H9 (cell line): ENCODE measurements around the gene MAPKAPK2. TPM values are rescaled to one million over a fixed set of nuclear protein-coding genes. Genes with fewer than 3 reads are reported as not detected.

Experiments
- DNase-seq: peaks from one replicate; pipeline ENCODE4 v3.0.0-alpha.2; 2017
- H2AFZ ChIP-seq: one replicate; pipeline ENCODE4 v1.6.1; 2013; ENCODE audit warnings: mild to moderate bottlenecking, low read length, control low read depth, moderate library complexity
- H2AK5ac ChIP-seq: 2 replicates; pipeline ENCODE4 v1.6.1; 2013; ENCODE audit warnings: low read length, control low read depth, mixed read lengths; ENCODE audit not compliant: insufficient read length
- H2BK120ac ChIP-seq: one replicate; pipeline ENCODE4 v1.6.1; 2013; ENCODE audit warnings: low read depth, mild to moderate bottlenecking, low read length, control low read depth, inconsistent platforms; ENCODE audit not compliant: poor library complexity, severe bottlenecking
- H2BK12ac ChIP-seq: 2 replicates; pipeline ENCODE4 v1.6.1; 2013; ENCODE audit warnings: low read length, control low read depth, mixed read lengths, low read depth; ENCODE audit not compliant: insufficient read length
- H2BK15ac ChIP-seq: 2 replicates; pipeline ENCODE4 v1.6.1; 2013; ENCODE audit warnings: low read depth, low read length, control low read depth
- H2BK20ac ChIP-seq: one replicate; pipeline ENCODE4 v1.6.1; 2013; ENCODE audit warnings: low read depth, mild to moderate bottlenecking, low read length, control low read depth, inconsistent platforms; ENCODE audit not compliant: poor library complexity, severe bottlenecking
- H2BK5ac ChIP-seq: 2 replicates; pipeline ENCODE4 v1.6.1; 2013; ENCODE audit warnings: low read length, control low read depth, mixed read lengths; ENCODE audit not compliant: insufficient read length
- H3K14ac ChIP-seq: 2 replicates; pipeline ENCODE4 v1.6.1; 2013; ENCODE audit warnings: low read length, control low read depth; ENCODE audit not compliant: insufficient read depth
- H3K18ac ChIP-seq: 2 replicates; pipeline ENCODE4 v1.6.1; 2013; ENCODE audit warnings: low read depth, mild to moderate bottlenecking, mixed read lengths, low read length, control low read depth; ENCODE audit not compliant: insufficient read length
- H3K23ac ChIP-seq: 2 replicates; pipeline ENCODE4 v1.6.1; 2013; ENCODE audit warnings: low read length, control low read depth, mixed read lengths, low read depth; ENCODE audit not compliant: insufficient read length
- H3K23me2 ChIP-seq: 2 replicates; pipeline ENCODE4 v1.6.1; 2013; ENCODE audit warnings: low read depth, mild to moderate bottlenecking, mixed read lengths, low read length, control low read depth; ENCODE audit not compliant: insufficient read length, poor library complexity, severe bottlenecking
- H3K27ac ChIP-seq: 2 replicates; pipeline ENCODE4 v1.5.1; 2013; ENCODE audit warnings: low read length, control low read depth, mixed read lengths, low read depth; ENCODE audit not compliant: insufficient read length
- H3K27me3 ChIP-seq: 2 replicates; pipeline ENCODE4 v1.6.1; 2013; ENCODE audit warnings: low read length, control low read depth, inconsistent platforms; ENCODE audit not compliant: insufficient read depth
- H3K4ac ChIP-seq: 2 replicates; pipeline ENCODE4 v1.6.1; 2013; ENCODE audit warnings: low read depth, mild to moderate bottlenecking, control low read depth, inconsistent platforms, low read length, moderate library complexity
- H3K4me1 ChIP-seq: 2 replicates; pipeline ENCODE4 v1.6.1; 2013; ENCODE audit warnings: low read length, control low read depth, inconsistent platforms; ENCODE audit not compliant: insufficient read depth
- H3K4me2 ChIP-seq: 2 replicates; pipeline ENCODE4 v1.6.1; 2013; ENCODE audit warnings: low read length, control low read depth, mixed read lengths; ENCODE audit not compliant: insufficient read length, insufficient read depth
- H3K56ac ChIP-seq: 2 replicates; pipeline ENCODE4 v1.6.1; 2013; ENCODE audit warnings: low read depth, mild to moderate bottlenecking, mixed read lengths, low read length, control low read depth; ENCODE audit not compliant: insufficient read length
- H3K79me1 ChIP-seq: 2 replicates; pipeline ENCODE4 v1.6.1; 2013; ENCODE audit warnings: low read depth, mild to moderate bottlenecking, moderate library complexity, low read length, control low read depth, inconsistent platforms; ENCODE audit not compliant: insufficient read depth, poor library complexity, severe bottlenecking
- H3K79me2 ChIP-seq: 2 replicates; pipeline ENCODE4 v1.6.1; 2013; ENCODE audit warnings: low read length, control low read depth, inconsistent platforms; ENCODE audit not compliant: insufficient read depth
- H3K9ac ChIP-seq: 2 replicates; pipeline ENCODE4 v1.6.1; 2013; ENCODE audit warnings: low read length, control low read depth, mixed read lengths; ENCODE audit not compliant: insufficient read length; ENCODE audit errors: extremely low read depth
- H3K9me3 ChIP-seq: one replicate; pipeline ENCODE4 v1.6.1; 2013; ENCODE audit warnings: low read depth, low read length, inconsistent platforms; ENCODE audit not compliant: control insufficient read depth
- H3T11ph ChIP-seq: one replicate; pipeline ENCODE4 v1.6.1; 2013; ENCODE audit warnings: mild to moderate bottlenecking, low read length, control low read depth, inconsistent platforms
- H4K20me1 ChIP-seq: one replicate; pipeline ENCODE4 v1.6.1; 2013; ENCODE audit not compliant: control insufficient read depth, insufficient read length, insufficient read depth
- H4K5ac ChIP-seq: 2 replicates; pipeline ENCODE4 v1.6.1; 2013; ENCODE audit warnings: low read depth, mild to moderate bottlenecking, mixed read lengths, low read length, control low read depth; ENCODE audit not compliant: insufficient read length
- H4K8ac ChIP-seq: replicated peaks from 2 replicates; pipeline ENCODE4 v1.6.1; 2013; ENCODE audit warnings: low read length, control low read depth, mixed read lengths, low read depth; ENCODE audit not compliant: insufficient read length
- H4K91ac ChIP-seq: 2 replicates; pipeline ENCODE4 v1.6.1; 2013; ENCODE audit warnings: low read depth, mild to moderate bottlenecking, moderate library complexity, mixed read lengths, low read length, control low read depth; ENCODE audit not compliant: insufficient read length
- H3K27ac Mint-ChIP-seq, 3 experiments: 2 replicates in 2 of 3; 3 replicates in 1 of 3; pipeline ENCODE4 v1.8.0; 2020 to 2021; ENCODE audit warnings: mixed read lengths in 3 of 3, mild to moderate bottlenecking in 1 of 3, moderate library complexity in 1 of 3
- H3K27me3 Mint-ChIP-seq: 2 replicates; pipeline ENCODE4 v1.8.0; 2021; ENCODE audit warnings: low read depth, mild to moderate bottlenecking, moderate library complexity, mixed read lengths
- H3K36me3 Mint-ChIP-seq, 3 experiments: 2 replicates in 2 of 3; 3 replicates in 1 of 3; pipeline ENCODE4 v1.8.0; 2020 to 2021; ENCODE audit warnings: low read depth in 3 of 3, mixed read lengths in 3 of 3; ENCODE audit not compliant: insufficient read depth in 1 of 3
- H3K4me1 Mint-ChIP-seq, 2 experiments: 2 replicates each; pipeline ENCODE4 v1.8.0; 2020; ENCODE audit warnings: mixed read lengths in 2 of 2
- H3K4me3 Mint-ChIP-seq, 2 experiments: 2 replicates in 1 of 2; 3 replicates in 1 of 2; pipeline ENCODE4 v1.8.0; 2020 to 2021; ENCODE audit warnings: mild to moderate bottlenecking in 2 of 2, mixed read lengths in 2 of 2, moderate library complexity in 1 of 2
- H3K9me3 Mint-ChIP-seq, 2 experiments: 2 replicates in 1 of 2; 3 replicates in 1 of 2; pipeline ENCODE4 v1.8.0; 2020; ENCODE audit warnings: mild to moderate bottlenecking in 2 of 2, mixed read lengths in 2 of 2, moderate library complexity in 1 of 2
- WGBS: extraction: QIAGEN DNeasy Blood & Tissue Kit; methylation state at CpG from one replicate; pipeline ENCODE4 v1.1.7; 2013; ENCODE audit warnings: missing lambda C conversion rate, low lambda C conversion rate, mixed read lengths; ENCODE audit not compliant: insufficient read length; ENCODE audit errors: extremely low coverage; 5-methylcytosine and 5-hydroxymethylcytosine counted together
- total RNA-seq: library from RNA; stranded (reverse); gene quantifications from 2 replicates; pipeline ENCODE4 v1.2.1, GENCODE V29; 2021
- TF ChIP-seq, protein P1 (sequence below): fragments of 200-600 bp; sonication (generic); conservative IDR thresholded peaks from 3 replicates; pipeline ENCODE4 v1.8.0; 2021; ENCODE audit warnings: antibody characterized with exemption, mild to moderate bottlenecking

MAPKAPK2 gene
- total RNA-seq, 1 experiment from 2014 or later: 50.1 TPM

DNA sequence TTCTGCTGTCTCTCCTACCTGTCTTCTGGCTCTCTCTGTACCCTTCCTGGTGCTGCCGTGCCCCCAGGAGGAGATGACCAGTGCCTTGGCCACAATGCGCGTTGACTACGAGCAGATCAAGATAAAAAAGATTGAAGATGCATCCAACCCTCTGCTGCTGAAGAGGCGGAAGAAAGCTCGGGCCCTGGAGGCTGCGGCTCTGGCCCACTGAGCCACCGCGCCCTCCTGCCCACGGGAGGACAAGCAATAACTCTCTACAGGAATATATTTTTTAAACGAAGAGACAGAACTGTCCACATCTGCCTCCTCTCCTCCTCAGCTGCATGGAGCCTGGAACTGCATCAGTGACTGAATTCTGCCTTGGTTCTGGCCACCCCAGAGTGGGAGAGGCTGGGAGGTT lies 47.8 kb downstream of the MAPKAPK2 start:
- Histone ChIP-seq H3K56ac (no peak overlapping the region), H4K91ac (no peak overlapping the region), H2BK120ac (no peak overlapping the region), H3K18ac (no peak overlapping the region), H2AFZ (no peak overlapping the region), H2BK20ac (no peak overlapping the region), H4K8ac (no peak overlapping the region), H3K9ac (no peak overlapping the region), H3K23me2 (no peaks in the 10 kb centered on the region), H2BK5ac (no peak overlapping the region), H2AK5ac (no peak overlapping the region), H3K9me3 (no peaks in the 10 kb centered on the region), H3K79me2 (no peaks in the 10 kb centered on the region), H3K4me1 (no peaks in the 10 kb centered on the region), H3T11ph (no peak overlapping the region), H3K23ac (no peak overlapping the region), H3K79me1 (no peaks in the 10 kb centered on the region), H4K5ac (no peak overlapping the region), H3K4ac (no peak overlapping the region), H3K14ac (no peak overlapping the region), H3K27ac (no peak overlapping the region), H2BK15ac (no peak overlapping the region), H3K27me3 (no peaks in the 10 kb centered on the region), H4K20me1 (no peaks in the 10 kb centered on the region), H2BK12ac (no peak overlapping the region), H3K4me2 (no peak overlapping the region)
- H3K36me3 Mint-ChIP-seq: peaks cover 4 to 38% (median 34%) of the 10 kb centered on the region in 3 experiments; a peak in 6 of 7 replicates
- no peaks in the 10 kb centered on the region for H3K4me1 Mint-ChIP-seq
- DNase-seq: no peak
- no peak overlapping the region for H3K27ac Mint-ChIP-seq
- no peaks in the 10 kb centered on the region; the same call in 1 of the 2 replicates for H3K27me3 Mint-ChIP-seq
- TF ChIP-seq, protein P1, sequence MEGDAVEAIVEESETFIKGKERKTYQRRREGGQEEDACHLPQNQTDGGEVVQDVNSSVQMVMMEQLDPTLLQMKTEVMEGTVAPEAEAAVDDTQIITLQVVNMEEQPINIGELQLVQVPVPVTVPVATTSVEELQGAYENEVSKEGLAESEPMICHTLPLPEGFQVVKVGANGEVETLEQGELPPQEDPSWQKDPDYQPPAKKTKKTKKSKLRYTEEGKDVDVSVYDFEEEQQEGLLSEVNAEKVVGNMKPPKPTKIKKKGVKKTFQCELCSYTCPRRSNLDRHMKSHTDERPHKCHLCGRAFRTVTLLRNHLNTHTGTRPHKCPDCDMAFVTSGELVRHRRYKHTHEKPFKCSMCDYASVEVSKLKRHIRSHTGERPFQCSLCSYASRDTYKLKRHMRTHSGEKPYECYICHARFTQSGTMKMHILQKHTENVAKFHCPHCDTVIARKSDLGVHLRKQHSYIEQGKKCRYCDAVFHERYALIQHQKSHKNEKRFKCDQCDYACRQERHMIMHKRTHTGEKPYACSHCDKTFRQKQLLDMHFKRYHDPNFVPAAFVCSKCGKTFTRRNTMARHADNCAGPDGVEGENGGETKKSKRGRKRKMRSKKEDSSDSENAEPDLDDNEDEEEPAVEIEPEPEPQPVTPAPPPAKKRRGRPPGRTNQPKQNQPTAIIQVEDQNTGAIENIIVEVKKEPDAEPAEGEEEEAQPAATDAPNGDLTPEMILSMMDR: no peak
- no CpG with 5 or more reads among the region's 11 CpGs for WGBS
- H3K4me3 Mint-ChIP-seq: no peak overlapping the region
- H3K9me3 Mint-ChIP-seq: no peaks in the 10 kb centered on the region
